Astrocyte (in vitro differentiated cells and primary cell): ENCODE measurements around the gene INO80. TPM values are rescaled to one million over a fixed set of nuclear protein-coding genes. Genes with fewer than 3 reads are reported as not detected.
A peak's percentile ranks its signal among the peaks of the same experiment; 100 is the strongest.

Source experiments
- DNase-seq: peaks from one replicate; pipeline ENCODE4 v3.0.0-alpha.2; 2010; ENCODE audit warnings: low read depth
- FAIRE-seq: peaks from 2 replicates; lab custom pipeline; 2011; peaks lifted over from hg19 to GRCh38; lab: Jason Lieb, UNC
- H2AFZ ChIP-seq: 2 replicates; pipeline ENCODE4 v1.6.0; 2012; ENCODE audit warnings: low read depth, low read length, inconsistent platforms
- H3K27ac ChIP-seq: 2 replicates; pipeline ENCODE4 v1.5.1; 2011; ENCODE audit warnings: low read depth, low read length, inconsistent platforms
- H3K27me3 ChIP-seq: 2 replicates; pipeline ENCODE4 v1.6.0; 2011; ENCODE audit warnings: low read length, inconsistent platforms; ENCODE audit not compliant: insufficient read depth
- H3K36me3 ChIP-seq: 2 replicates; pipeline ENCODE4 v1.5.1; 2011; ENCODE audit warnings: low read length, inconsistent platforms; ENCODE audit not compliant: insufficient read depth
- H3K4me1 ChIP-seq: 2 replicates; pipeline ENCODE4 v1.5.1; 2011; ENCODE audit warnings: low read length, inconsistent platforms; ENCODE audit not compliant: insufficient read depth
- H3K4me2 ChIP-seq: 2 replicates; pipeline ENCODE4 v1.6.0; 2012; ENCODE audit warnings: low read length, inconsistent platforms
- H3K4me3 ChIP-seq: 2 replicates; pipeline ENCODE4 v1.5.1; 2011; ENCODE audit warnings: low read depth, mild to moderate bottlenecking, low read length, inconsistent platforms; ENCODE audit not compliant: insufficient read depth
- H3K79me2 ChIP-seq: 2 replicates; pipeline ENCODE4 v1.6.0; 2012; ENCODE audit warnings: mild to moderate bottlenecking, low read length, inconsistent platforms; ENCODE audit not compliant: insufficient read depth
- H3K9ac ChIP-seq: 2 replicates; pipeline ENCODE4 v1.6.0; 2012; ENCODE audit warnings: mild to moderate bottlenecking, low read length, inconsistent platforms
- H3K9me3 ChIP-seq: 2 replicates; pipeline ENCODE4 v1.5.1; 2012; ENCODE audit warnings: low read depth, mild to moderate bottlenecking, low read length, inconsistent platforms; ENCODE audit not compliant: insufficient read depth
- H4K20me1 ChIP-seq: 2 replicates; pipeline ENCODE4 v1.6.0; 2012; ENCODE audit warnings: low read length, inconsistent platforms; ENCODE audit not compliant: insufficient read depth
- H3K27ac Mint-ChIP-seq: one replicate; pipeline ENCODE4 v1.8.0; 2021; ENCODE audit warnings: mild to moderate bottlenecking, mixed read lengths; ENCODE audit not compliant: unreplicated experiment
- H3K27me3 Mint-ChIP-seq: one replicate; pipeline ENCODE4 v1.8.0; 2021; ENCODE audit warnings: low read depth, mixed read lengths; ENCODE audit not compliant: unreplicated experiment
- H3K36me3 Mint-ChIP-seq: one replicate; pipeline ENCODE4 v1.8.0; 2021; ENCODE audit warnings: low read depth, mixed read lengths; ENCODE audit not compliant: unreplicated experiment
- H3K4me1 Mint-ChIP-seq: one replicate; pipeline ENCODE4 v1.8.0; 2021; ENCODE audit warnings: low read depth, mixed read lengths; ENCODE audit not compliant: unreplicated experiment
- H3K4me3 Mint-ChIP-seq: one replicate; pipeline ENCODE4 v1.8.0; 2021; ENCODE audit warnings: mild to moderate bottlenecking, moderate library complexity, mixed read lengths; ENCODE audit not compliant: unreplicated experiment
- H3K9me3 Mint-ChIP-seq: one replicate; pipeline ENCODE4 v1.8.0; 2021; ENCODE audit warnings: mild to moderate bottlenecking, mixed read lengths; ENCODE audit not compliant: unreplicated experiment
- CTCF ChIP-seq: IDR thresholded peaks from 2 replicates; pipeline ENCODE4 v1.5.1; 2011; ENCODE audit warnings: low read depth, mild to moderate bottlenecking, inconsistent platforms, low read length, moderate library complexity; ENCODE audit not compliant: insufficient read depth
- EZH2 ChIP-seq: IDR thresholded peaks from 2 replicates; pipeline ENCODE4 v1.6.1; 2012; ENCODE audit warnings: mild to moderate bottlenecking, low read length, inconsistent platforms; ENCODE audit not compliant: insufficient read depth
- total RNA-seq: library from RNA; stranded (reverse); gene quantifications from 2 replicates; pipeline ENCODE4 v1.2.1, GENCODE V29; 2021

The INO80 gene
- total RNA-seq, 1 donor from 2014 or later = 17.3 TPM

DNA sequence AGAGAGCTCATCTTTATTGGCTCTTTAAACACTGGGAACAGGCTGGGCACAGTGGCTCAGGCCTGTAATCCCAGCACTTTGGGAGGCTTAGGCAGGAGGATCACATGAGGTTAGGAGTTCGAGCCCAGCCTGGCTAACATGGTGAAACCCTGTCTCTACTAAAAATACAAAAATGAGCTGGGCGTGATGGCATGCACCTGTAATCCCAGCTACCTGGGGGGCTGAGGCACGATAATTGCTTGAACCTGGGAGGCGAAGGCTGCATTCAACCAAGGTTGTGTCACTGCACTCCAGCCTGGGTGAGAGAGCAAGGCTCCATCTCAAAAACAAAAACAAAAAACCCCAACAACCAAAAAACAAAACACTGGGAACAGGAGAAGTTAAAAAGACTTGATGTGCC, 90.7 kb downstream of the INO80 start:
- no peak overlapping the region for H2AFZ ChIP-seq
- H3K79me2 ChIP-seq = no peaks in the 10 kb centered on the region
- H3K36me3 ChIP-seq = peaks cover 25% of the 10 kb centered on the region
- peaks cover 7% of the 10 kb centered on the region for H3K4me1 ChIP-seq
- Mint-ChIP-seq H3K27me3 (no peaks in the 10 kb centered on the region), H3K4me3 (no peak overlapping the region), H3K27ac (no peak overlapping the region), H3K36me3 (peaks cover 10% of the 10 kb centered on the region), H3K9me3 (no peaks in the 10 kb centered on the region), H3K4me1 (no peaks in the 10 kb centered on the region)
- no peak overlapping the region for H3K27ac ChIP-seq
- H3K9me3 ChIP-seq = no peaks in the 10 kb centered on the region
- no peak overlapping the region for H3K4me2 ChIP-seq
- H3K4me3 ChIP-seq = no peak overlapping the region
- peaks cover 26% of the 10 kb centered on the region for H4K20me1 ChIP-seq
- no peak overlapping the region for H3K9ac ChIP-seq
- DNase-seq = no peak
- no peak for FAIRE-seq
- no peaks in the 10 kb centered on the region for H3K27me3 ChIP-seq
- TF ChIP-seq CTCF (no peak), EZH2 (no peak)

DNA sequence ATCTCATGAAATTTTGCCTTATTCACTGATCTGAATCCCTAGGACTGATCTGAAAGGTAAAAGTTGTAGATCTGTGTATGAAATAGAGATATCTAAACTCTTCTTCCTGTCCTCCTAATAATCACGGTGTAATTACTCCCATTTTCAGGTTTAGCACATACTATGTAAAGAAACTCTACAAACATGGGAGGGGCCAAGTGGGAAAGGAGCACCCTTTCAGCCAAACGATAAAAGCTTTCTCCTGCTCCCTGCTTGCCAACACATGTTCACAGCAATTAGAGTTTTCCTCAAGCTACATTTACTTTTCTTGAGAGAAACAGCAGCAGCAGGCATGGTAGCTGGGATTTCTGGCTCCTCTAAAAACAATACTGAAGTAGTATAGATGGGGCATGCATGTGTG, 91.2 kb downstream of the INO80 start:
- Histone ChIP-seq H3K79me2 (no peaks in the 10 kb centered on the region), H3K4me2 (no peak overlapping the region), H3K4me3 (no peak overlapping the region), H4K20me1 (peaks cover 25% of the 10 kb centered on the region), H3K36me3 (peaks cover 24% of the 10 kb centered on the region), H3K4me1 (peaks cover 7% of the 10 kb centered on the region), H2AFZ (no peak overlapping the region), H3K9ac (no peak overlapping the region), H3K27ac (no peak overlapping the region), H3K27me3 (no peaks in the 10 kb centered on the region), H3K9me3 (no peaks in the 10 kb centered on the region)
- H3K27me3 Mint-ChIP-seq = no peaks in the 10 kb centered on the region
- DNase-seq = no peak
- no peak overlapping the region for H3K27ac Mint-ChIP-seq
- no peak for FAIRE-seq
- peaks cover 10% of the 10 kb centered on the region for H3K36me3 Mint-ChIP-seq
- no peaks in the 10 kb centered on the region for H3K9me3 Mint-ChIP-seq
- H3K4me1 Mint-ChIP-seq = no peaks in the 10 kb centered on the region
- no peak for TF ChIP-seq CTCF
- no peak for TF ChIP-seq EZH2
- H3K4me3 Mint-ChIP-seq = no peak overlapping the region

DNA sequence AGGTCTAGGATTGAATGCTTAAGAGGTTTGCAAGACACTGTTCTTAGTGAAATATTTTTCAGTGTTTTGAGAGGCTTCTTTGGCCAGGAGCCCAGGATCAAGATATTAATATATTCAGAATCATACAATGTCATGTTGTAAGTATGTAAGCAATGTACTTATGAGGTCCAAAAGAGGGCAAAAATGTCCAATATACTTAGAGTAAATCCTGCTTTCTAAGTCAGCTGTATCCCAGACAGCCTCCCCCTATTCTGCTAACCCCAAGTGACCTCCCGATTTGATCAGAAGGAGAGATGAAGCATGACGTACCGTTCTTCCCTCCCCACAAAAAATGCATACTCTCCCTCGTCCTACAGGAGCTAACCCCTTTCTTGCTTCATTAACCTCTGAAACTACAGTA, 91.9 kb downstream of the INO80 start:
- Histone ChIP-seq H2AFZ (no peak overlapping the region), H3K27ac (peak overlapping the region; percentile 49), H3K9ac (peak overlapping the region; percentile 24), H4K20me1 (peaks cover 22% of the 10 kb centered on the region), H3K79me2 (no peaks in the 10 kb centered on the region), H3K9me3 (no peaks in the 10 kb centered on the region), H3K4me3 (no peak overlapping the region), H3K36me3 (peaks cover 21% of the 10 kb centered on the region), H3K4me2 (peak overlapping the region; percentile 64), H3K4me1 (peaks cover 7% of the 10 kb centered on the region), H3K27me3 (no peaks in the 10 kb centered on the region)
- Mint-ChIP-seq H3K27ac (no peak overlapping the region), H3K27me3 (no peaks in the 10 kb centered on the region), H3K4me3 (no peak overlapping the region), H3K4me1 (no peaks in the 10 kb centered on the region), H3K9me3 (no peaks in the 10 kb centered on the region), H3K36me3 (peaks cover 8% of the 10 kb centered on the region)
- DNase-seq (peak; percentile 79), FAIRE-seq (no peak)
- TF ChIP-seq EZH2 (no peak), CTCF (no peak)
